ENCODE data around the gene NOSTRIN.

DNA sequence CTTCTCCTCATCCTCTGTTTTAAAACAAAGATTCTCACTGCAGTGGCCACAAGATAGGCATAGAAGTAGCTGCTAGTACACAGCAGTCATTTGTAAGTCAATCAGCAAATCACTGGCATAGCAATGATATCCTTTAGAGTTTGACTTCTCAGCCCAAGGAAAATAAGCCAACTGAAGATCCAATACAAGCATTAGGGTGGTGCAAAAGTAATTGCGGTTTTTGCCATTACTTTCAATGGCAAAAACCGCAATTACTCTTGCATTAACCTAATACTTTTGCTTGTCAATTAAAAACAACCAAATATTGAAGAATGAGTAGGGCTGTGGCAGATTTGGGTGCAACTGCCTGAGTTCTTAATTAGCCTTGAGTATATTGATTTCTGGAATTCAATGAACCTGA, 101.5 kb downstream of the NOSTRIN start:
- TF ChIP-seq POLR2A (IDR thresholded peaks at IDR 0.05; ENCODE audit: low read depth, low read length) (no peak), POLR2AphosphoS5 (IDR thresholded peaks at IDR 0.05; ENCODE audit: insufficient read depth, low read depth, low read length) (no peak)
